Cardiac muscle cell (in vitro differentiated cells and primary cell): ENCODE data around the gene RERE. TPM values are rescaled to one million over a fixed set of nuclear protein-coding genes. Genes with fewer than 3 reads are reported as not detected.

Experiments used
- DNase-seq, 2 donors: peaks; one replicate each; pipeline versions ENCODE4 v3.0.0 to v3.0.0-alpha.2; 2010 to 2017; ENCODE audit warnings: low read depth in 1 of 2, low spot score in 1 of 2
- H3K27ac ChIP-seq: fragments of 200-600 bp; sonication (generic); 2 replicates; pipeline ENCODE4 v1.5.1; 2016
- H3K27me3 ChIP-seq: fragments of 200-600 bp; sonication (generic); 2 replicates; pipeline ENCODE4 v1.6.0; 2016; ENCODE audit warnings: control low read depth
- H3K36me3 ChIP-seq: fragments of 200-600 bp; sonication (generic); 2 replicates; pipeline ENCODE4 v1.5.1; 2016; ENCODE audit warnings: control low read depth
- H3K4me1 ChIP-seq: fragments of 200-600 bp; sonication (generic); 2 replicates; pipeline ENCODE4 v1.8.1; 2017; ENCODE audit warnings: low read depth, mild to moderate bottlenecking, mixed run types
- H3K4me3 ChIP-seq: fragments of 200-600 bp; sonication (generic); 2 replicates; pipeline ENCODE4 v1.5.1; 2016; ENCODE audit warnings: mild to moderate bottlenecking
- H3K9me3 ChIP-seq: fragments of 200-600 bp; sonication (generic); 2 replicates; pipeline ENCODE4 v1.5.1; 2017; ENCODE audit warnings: low read depth, mild to moderate bottlenecking, control low read depth
- polyA plus RNA-seq: library from polyadenylated mRNA; unstranded; fragments of >200 nt; fragmentation: Nextera tagmentation; extraction: Ambion mirVana; gene quantifications from 2 replicates; pipeline ENCODE4 v1.2.1, GENCODE V29; 2016
- total RNA-seq: library from RNA; depleted of rRNA; stranded (reverse); fragments of >200 nt; gene quantifications from 2 replicates; pipeline ENCODE4 v1.2.3, GENCODE V29; 2016
- TF ChIP-seq, protein P1 (sequence below): IDR thresholded peaks from 2 replicates; pipeline ENCODE4 v1.5.1; 2012; ENCODE audit warnings: low read depth, mild to moderate bottlenecking, low read length

RERE gene
- total and polyA plus RNA-seq, 2 experiments from 2014 or later = 72.5 to 81.0 TPM

DNA sequence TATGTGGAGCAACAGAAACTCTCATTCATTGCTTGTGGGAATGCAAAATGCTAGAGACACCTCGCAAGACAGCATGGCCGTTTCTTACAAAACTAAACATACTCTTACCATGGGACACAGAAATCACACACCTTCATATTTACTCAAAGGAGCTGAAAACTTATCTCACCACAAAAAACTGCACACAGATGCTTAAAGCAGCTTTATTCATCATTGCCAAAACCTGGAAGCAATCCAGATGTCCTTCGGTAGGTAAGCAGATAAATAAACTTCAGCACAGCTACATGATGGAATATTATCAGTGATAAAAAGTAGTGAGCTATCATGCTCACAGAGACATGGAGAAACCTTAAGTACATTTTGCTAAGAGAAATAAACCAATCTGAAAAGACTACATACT, 124.3 kb downstream of the RERE start:
- H3K9me3 ChIP-seq = no peaks in the 10 kb centered on the region
- TF ChIP-seq, protein P1, sequence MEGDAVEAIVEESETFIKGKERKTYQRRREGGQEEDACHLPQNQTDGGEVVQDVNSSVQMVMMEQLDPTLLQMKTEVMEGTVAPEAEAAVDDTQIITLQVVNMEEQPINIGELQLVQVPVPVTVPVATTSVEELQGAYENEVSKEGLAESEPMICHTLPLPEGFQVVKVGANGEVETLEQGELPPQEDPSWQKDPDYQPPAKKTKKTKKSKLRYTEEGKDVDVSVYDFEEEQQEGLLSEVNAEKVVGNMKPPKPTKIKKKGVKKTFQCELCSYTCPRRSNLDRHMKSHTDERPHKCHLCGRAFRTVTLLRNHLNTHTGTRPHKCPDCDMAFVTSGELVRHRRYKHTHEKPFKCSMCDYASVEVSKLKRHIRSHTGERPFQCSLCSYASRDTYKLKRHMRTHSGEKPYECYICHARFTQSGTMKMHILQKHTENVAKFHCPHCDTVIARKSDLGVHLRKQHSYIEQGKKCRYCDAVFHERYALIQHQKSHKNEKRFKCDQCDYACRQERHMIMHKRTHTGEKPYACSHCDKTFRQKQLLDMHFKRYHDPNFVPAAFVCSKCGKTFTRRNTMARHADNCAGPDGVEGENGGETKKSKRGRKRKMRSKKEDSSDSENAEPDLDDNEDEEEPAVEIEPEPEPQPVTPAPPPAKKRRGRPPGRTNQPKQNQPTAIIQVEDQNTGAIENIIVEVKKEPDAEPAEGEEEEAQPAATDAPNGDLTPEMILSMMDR = no peak
- H3K4me1 ChIP-seq = peaks cover 10% of the 10 kb centered on the region
- H3K27ac ChIP-seq = no peak overlapping the region
- no peaks in the 10 kb centered on the region for H3K27me3 ChIP-seq
- no peak overlapping the region for H3K4me3 ChIP-seq
- DNase-seq = no peak
- no peaks in the 10 kb centered on the region for H3K36me3 ChIP-seq

DNA sequence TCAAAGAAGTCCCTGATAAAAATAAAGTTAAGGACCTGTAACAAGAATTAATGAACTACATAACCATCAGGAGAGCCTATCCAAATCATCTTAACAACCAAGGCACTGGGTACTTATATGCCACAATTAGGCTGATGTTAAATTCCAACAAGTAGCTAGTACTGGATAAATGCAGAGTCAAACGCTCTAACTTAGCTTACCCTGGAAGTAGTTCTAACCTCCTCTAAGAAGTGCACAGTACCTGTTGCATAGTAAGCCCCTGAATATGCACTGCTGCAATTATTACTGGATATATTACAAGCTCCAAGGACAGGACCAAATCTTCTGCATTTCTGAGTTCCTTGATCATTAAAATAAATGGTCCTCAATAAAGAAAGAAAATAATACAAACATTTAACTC, 125.8 kb downstream of the RERE start:
- Histone ChIP-seq H3K4me1 (peaks cover 15% of the 10 kb centered on the region), H3K27ac (no peak overlapping the region), H3K9me3 (no peaks in the 10 kb centered on the region), H3K4me3 (no peak overlapping the region), H3K36me3 (no peaks in the 10 kb centered on the region), H3K27me3 (no peaks in the 10 kb centered on the region)
- DNase-seq = no peak
- TF ChIP-seq, protein P1 = no peak

DNA sequence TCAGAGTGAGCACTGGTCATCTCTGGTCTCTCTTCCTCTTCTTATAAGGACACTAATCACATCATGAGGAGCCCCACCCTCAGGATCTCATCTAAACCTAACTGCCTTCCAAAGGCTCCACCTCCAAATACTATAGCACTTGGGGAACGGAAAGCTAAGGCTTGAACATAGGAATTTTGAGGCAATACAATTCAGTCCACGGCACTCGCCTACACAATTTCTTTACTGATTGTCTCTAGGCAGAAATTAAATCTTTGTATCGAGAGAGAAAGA, 127.3 kb downstream of the RERE start:
- Histone ChIP-seq H3K9me3 (no peaks in the 10 kb centered on the region), H3K4me1 (peaks cover 25% of the 10 kb centered on the region), H3K4me3 (no peak overlapping the region), H3K27me3 (no peaks in the 10 kb centered on the region), H3K27ac (no peak overlapping the region), H3K36me3 (no peaks in the 10 kb centered on the region)
- no peak for DNase-seq
- TF ChIP-seq, protein P1 = no peak

DNA sequence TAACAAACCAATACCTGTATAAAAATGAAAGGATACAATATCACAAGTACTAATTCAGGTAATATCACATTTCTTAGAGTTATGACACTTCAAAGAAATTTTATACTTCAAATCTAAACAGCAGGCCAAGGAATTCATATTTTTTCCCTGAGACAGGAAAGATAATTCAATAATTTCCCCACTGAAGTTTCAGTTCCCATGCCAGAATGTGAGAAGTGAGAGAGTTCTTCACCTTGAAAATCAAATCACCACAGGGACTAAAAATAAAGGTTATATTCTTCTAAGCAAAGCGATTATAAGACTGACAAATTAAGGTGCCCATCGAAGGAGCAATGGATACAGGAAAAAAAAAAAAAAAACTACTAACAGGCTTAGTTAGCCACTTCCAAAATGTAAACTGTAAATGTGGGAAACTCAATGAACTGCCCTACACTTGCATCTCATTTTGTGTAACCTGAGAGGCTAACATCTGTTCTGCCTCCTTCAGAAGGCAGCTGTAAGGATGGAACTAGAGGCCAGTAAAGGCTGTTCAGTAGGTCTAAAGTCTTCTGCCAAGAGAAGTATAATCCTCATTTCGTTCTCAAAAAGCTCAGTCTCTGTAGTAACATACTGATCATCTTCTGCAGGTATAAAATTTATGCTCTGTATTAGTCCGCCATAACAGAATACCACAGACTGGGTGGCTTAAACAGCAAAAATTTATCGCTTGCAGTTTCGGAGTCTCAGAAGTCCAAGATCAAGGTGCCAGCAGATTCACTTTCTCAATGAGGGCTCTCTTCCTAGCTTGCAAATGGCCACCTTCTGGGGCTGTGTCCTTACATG, 127.8 kb downstream of the RERE start:
- Histone ChIP-seq H3K4me3 (no peak overlapping the region), H3K27me3 (no peaks in the 10 kb centered on the region), H3K4me1 (peaks cover 30% of the 10 kb centered on the region), H3K9me3 (no peaks in the 10 kb centered on the region), H3K27ac (no peak overlapping the region), H3K36me3 (no peaks in the 10 kb centered on the region)
- DNase-seq = no peak
- TF ChIP-seq, protein P1 = no peak

DNA sequence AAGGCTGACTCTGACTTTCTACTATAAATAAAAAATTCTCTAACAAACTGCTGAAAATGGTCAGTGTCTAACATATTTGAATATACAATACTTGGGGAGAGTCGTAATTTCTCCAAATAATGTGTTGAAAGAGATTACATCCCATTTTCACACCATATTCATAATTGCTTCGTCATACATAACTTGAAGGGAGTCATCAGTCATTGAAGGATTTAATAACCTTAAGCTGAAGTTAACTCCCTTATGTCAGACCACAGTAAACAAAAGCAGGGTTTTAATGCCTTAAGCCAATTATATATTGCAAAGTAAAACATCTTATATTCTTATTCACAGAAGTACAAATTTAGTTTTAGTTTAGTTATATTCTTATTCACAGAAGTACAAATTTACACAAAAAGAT, 129.9 kb downstream of the RERE start:
- H3K4me3 ChIP-seq = no peak overlapping the region
- H3K4me1 ChIP-seq = peaks cover 28% of the 10 kb centered on the region
- H3K36me3 ChIP-seq = no peaks in the 10 kb centered on the region
- peak overlapping the region; percentile 73 for H3K27ac ChIP-seq
- no peak for DNase-seq
- H3K9me3 ChIP-seq = no peaks in the 10 kb centered on the region
- no peaks in the 10 kb centered on the region for H3K27me3 ChIP-seq
- TF ChIP-seq, protein P1 = no peak
